DMS53 (cell line): Measurements from ENCODE around the gene MARCKS.
"Not testable (repeated sequence)": the region's sequence is repeated elsewhere in the genome, so short reads cannot be mapped to it uniquely, and the experiment has no call there.

ENCODE experiments used
- DNase-seq: peaks from one replicate; lab custom pipeline; 2025; lab: John Stamatoyannopoulos, UW

Gene MARCKS

DNA sequence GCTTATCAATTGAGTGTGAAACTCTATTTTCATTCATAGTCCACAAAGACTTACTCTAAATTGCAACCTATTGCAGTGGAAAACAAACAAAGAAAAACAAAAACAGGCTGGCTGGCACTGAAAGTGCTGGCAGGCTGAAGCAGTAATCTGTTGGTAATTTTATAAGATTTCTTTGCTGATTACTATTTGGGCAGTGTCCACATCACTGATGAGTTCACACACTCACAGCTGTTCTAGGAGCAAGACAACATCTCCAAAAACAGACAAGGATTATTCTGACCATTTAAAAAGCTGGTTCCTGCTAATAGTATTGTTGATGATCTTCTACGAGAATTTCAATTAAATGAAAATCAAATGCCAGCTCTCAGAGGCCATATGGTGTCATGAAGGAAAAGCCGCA lies 26.9 kb downstream of the MARCKS start:
- no peak for DNase-seq

DNA sequence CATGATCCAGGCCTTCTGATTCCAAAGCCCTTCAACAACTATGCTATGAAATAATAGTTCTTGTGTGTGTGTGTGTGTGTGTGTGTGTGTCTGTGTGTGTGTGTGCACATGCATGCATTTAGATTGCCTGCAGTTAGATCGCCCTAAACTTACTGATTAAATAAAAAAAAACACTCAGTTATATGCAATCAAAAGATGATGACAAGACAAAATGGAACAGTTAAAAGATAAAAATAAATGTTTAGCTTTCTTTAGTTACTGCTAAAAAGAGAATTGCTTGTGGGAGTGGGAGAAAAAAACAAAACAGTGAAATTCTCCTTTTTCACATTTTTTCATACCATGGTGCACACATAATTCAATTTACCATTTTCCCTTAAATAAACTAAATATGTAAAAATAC lies 29.4 kb downstream of the MARCKS start:
- no peak for DNase-seq

DNA sequence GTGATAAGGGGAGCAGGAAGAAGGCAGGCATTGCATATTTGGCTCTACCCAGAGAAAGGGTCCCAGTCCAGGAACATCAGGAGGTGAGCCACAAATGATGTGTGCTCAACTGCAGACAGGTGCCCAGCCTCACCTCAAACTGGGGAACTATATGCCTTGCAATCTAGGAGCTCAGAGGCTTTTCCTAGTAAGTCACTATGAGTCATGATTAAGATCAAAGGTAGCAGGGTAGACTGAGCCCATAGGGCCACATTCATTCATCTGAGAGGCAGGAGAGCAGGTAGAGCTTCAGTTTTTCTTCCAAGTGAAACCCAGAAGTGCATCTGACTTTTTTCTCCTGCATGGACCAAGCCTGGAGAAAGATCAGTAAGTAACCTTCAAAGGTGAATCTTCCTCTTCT lies 31.3 kb downstream of the MARCKS start:
- DNase-seq = peak; percentile 16

DNA sequence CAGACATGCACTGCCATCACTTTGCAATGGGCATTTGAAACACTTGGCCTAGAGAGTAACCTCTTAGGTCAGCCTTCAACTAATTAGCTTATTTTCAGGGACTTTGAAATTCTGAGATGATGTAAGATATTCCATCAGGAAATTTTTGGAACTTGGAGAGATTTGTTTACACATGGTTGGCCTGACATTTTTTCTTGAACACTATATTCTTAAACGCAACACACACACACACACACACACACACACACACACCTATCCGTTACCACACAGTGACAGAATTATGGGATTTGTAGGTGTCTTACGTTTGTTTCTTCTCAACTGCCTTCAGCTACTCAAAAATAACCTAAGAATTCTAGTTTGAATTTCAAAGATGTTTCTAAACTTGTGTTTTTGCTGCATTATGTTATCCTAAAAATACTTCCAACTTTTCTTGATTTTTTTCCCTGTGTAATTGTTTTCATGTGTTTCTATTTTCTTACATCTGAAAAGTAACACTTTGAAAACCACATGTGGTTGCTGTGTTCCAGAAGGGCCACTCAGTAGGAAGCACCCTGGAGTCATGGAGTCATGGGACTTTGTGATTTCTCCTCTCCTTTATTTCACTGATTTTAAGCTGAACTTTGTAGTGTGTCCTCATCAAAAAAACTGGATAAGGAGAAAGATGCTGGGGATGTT lies 31.9 kb downstream of the MARCKS start:
- DNase-seq = no peak

- no peak for DNase-seq
Observed at GRCh38 chr6:113893451-113893850, 36.3 kb downstream of the MARCKS start.

GRCh38 chr6:113893866-113894265 lies 36.7 kb downstream of the MARCKS start:
- DNase-seq = no peak

DNA sequence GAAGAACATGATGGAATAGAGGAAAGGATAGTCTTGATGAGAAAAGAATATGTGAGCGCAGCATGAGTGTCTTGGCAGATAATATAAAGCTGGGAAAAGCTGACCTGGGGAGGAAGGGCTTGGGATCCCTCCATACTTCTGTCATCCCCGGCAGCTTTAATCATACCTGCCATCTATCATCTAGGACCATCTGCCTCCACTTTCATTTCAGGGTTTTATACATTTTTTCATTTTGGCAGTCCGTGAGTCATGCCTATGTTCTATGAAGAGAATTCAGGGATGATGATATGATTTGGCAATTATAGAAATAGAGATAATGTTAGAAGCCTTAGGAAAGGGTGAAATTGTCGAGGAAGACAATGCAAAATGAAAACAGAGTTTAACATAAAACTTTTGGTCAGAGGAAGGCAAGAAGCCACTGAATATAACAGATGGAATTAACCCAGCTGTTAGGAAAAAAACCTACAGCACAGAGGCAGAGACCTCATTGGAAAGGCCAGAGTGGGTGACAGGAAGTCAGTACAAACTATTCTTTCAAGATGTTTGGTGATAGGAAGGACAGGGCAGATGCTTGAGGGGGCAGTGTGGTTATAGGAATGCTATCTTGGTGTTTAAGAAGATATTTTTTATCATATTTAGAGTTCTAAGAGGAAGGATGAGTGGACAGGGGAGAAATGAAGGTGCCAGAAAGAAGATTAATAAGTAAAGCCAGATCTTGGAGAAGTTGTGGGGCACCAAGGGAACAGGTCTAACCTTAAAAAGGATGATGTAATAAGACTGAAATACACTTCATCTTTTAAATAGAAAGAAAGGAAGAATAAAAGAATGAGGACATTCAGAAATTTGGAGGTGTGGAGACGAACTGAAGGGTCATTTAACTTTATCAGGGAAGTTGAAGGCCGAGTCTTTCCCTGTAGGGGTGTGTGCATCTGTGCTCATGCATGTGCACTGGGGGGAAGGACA lies 37.8 kb downstream of the MARCKS start:
- DNase-seq = no peak

- no peak for DNase-seq
Observed at GRCh38 chr6:113901482-113901881, 44.3 kb downstream of the MARCKS start.

DNA sequence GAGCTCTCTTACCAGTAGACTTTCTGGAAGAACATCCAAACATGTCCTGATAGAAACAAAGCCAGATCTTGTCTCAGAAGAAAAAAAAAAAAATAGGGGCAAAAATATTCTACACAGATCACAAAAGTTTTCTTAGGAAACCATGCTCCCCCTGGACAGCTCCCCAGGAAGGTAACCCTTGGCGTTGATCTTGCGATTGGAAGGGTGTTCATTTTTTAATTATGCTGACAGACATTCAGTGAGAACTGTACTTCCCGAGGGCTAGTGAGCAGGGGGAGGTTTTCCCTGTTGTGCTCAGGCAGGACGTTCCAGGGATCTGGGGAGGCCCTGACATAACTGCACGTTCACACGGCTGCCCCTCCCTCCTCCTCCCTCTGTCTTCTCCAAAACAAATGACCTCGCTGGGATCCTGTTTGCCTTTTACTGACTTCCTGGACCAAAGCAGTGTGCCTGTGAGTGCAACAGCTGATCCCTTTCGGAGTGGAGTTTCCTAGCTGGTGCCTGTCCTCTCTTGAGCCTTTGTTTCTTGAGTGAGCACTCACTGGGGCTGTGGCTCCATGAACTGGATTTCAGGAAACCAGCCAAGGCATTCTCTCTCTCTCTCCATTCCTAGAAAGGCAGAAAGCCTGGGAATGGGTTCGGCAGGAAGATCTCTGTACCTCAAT lies 46.7 kb downstream of the MARCKS start:
- DNase-seq = peak; percentile 6

DNA sequence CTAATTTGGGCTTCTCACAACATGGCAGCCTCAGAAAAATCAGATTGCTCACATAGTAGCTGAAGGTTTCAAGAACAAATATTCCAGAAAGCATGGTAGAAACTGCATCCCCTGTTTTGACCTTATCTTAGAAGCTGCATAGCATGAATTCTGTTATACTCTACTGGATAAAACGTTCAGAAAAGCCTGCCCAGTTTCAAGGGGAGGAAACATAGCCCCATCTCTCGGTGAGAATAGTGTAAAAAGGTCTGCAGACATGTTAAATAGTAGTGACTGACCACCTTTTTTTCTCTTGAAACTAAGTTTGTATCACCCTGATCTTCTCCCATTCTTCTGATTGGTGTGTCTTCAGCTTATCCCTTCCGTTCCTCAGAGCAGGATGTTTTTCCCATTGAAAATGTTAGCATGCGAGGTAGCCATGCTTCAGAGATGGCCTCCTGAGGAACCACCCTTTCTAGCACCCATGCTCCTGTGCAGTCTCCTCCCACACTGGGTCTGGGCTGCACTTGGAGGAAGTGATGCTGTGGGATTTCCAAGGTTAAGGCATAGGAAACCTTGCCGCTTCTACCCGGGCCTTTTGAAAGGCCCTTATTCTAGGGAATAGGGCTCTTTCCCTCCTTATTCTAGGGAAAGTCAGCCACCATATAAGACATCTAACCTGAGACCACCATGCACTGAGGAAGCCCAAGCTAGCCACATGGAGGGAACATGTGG lies 50.1 kb downstream of the MARCKS start:
- DNase-seq = no peak

- no peak for DNase-seq
Observed at GRCh38 chr6:113908801-113909200, 51.7 kb downstream of the MARCKS start.

- DNase-seq = peak; percentile 66
Observed at GRCh38 chr6:113909224-113909856, 52.2 kb downstream of the MARCKS start.

DNA sequence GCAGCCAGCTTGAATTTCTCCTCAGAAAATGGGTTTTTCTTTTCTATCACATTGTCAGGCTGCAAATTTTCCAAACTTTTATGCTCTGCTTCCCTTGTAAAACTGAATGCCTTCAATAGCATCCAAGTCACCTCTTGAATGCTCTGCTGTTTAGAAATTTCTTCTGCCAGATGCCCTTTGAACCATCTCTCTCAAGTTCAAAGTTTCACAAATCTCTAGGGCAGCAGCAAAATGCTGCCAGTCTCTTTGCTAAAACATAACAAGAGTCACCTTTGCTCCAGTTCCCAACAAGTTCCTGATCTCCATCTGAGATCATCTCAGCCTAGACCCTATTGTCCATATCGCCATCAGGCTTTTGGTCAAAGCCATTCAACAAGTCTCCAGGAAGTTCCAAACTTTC lies 53.1 kb downstream of the MARCKS start:
- not testable (repeated sequence) for DNase-seq
